Heart left ventricle (tissue), 16 donors: ENCODE measurements around the gene AJUBA. TPM values are rescaled to one million over a fixed set of nuclear protein-coding genes. Genes with fewer than 3 reads are reported as not detected.

ENCODE experiments used
- ATAC-seq, 4 donors: fragments of 200-7000 bp; cut with Tn5 transposase; one replicate each; pipeline ENCODE4 v1.9.1; 2020 to 2022; ENCODE audit warnings: moderate library complexity in 4 of 4, mild to moderate bottlenecking in 3 of 4, moderate number of reproducible peaks in 1 of 4
- DNase-seq, 5 donors: peaks; one replicate each; pipeline ENCODE4 v3.0.0-alpha.2; 2020
- H3K27ac ChIP-seq, 12 donors: fragments of 200-600 bp; sonication (generic) in 4 of 12; one replicate each; pipeline versions ENCODE4 v1.5.0 to v1.8.0; 2016 to 2022; ENCODE audit warnings: mild to moderate bottlenecking in 2 of 12
- H3K27me3 ChIP-seq, 9 donors: fragments of 200-600 bp; sonication (generic) in 2 of 9; one replicate each; pipeline versions ENCODE4 v1.5.1 to v1.8.0; 2016 to 2022; ENCODE audit warnings: mild to moderate bottlenecking in 3 of 9
- H3K36me3 ChIP-seq, 9 donors: fragments of 200-600 bp; sonication (generic) in 2 of 9; one replicate each; pipeline versions ENCODE4 v1.5.0 to v1.8.0; 2018 to 2022; ENCODE audit warnings: mild to moderate bottlenecking in 2 of 9
- H3K4me1 ChIP-seq, 12 donors: fragments of 200-600 bp; sonication (generic) in 4 of 12; one replicate each; pipeline versions ENCODE4 v1.5.0 to v1.8.0; 2016 to 2022; ENCODE audit warnings: mild to moderate bottlenecking in 3 of 12
- H3K4me3 ChIP-seq, 12 donors: fragments of 200-600 bp; sonication (generic) in 4 of 12; one replicate each; pipeline versions ENCODE4 v1.5.0 to v1.8.0; 2017 to 2022; ENCODE audit warnings: mild to moderate bottlenecking in 9 of 12, moderate library complexity in 4 of 12
- H3K9me3 ChIP-seq, 12 donors: fragments of 200-600 bp; sonication (generic) in 4 of 12; one replicate each; pipeline versions ENCODE4 v1.5.0 to v1.8.0; 2016 to 2022; ENCODE audit warnings: mild to moderate bottlenecking in 1 of 12
- CTCF ChIP-seq, 12 donors: fragments of 200-600 bp; sonication (generic) in 4 of 12; IDR thresholded peaks; one replicate each; pipeline versions ENCODE4 v1.5.0 to v1.8.0; 2018 to 2022; ENCODE audit warnings: antibody characterized with exemption in 12 of 12, mild to moderate bottlenecking in 5 of 12
- POLR2A ChIP-seq, 2 donors: fragments of 450-650 bp; IDR thresholded peaks; one replicate each; pipeline ENCODE4 v1.6.1; 2017; ENCODE audit warnings: antibody characterized with exemption in 2 of 2, mild to moderate bottlenecking in 2 of 2, moderate library complexity in 2 of 2
- WGBS, 4 donors: extraction: QIAGEN DNeasy Blood & Tissue Kit in 2 of 4; methylation state at CpG; one replicate each; pipeline versions ENCODE4 v1.1.5 to v1.1.7; 2013 to 2018; 5-methylcytosine and 5-hydroxymethylcytosine counted together
- intact Hi-C, 10 donors: fragments of 100-400 bp; cut with DNase I; formaldehyde crosslinking; loops; one replicate each; pipeline versions ENCODE4 v1.11.1 to v1.14.2; 2022
- polyA plus RNA-seq, 2 donors: library from polyadenylated mRNA; stranded (reverse); fragments of 200-250 nt; gene quantifications; one replicate each; pipeline ENCODE4 v1.2.3, GENCODE V29; 2013
- total RNA-seq, 9 donors: library from RNA; depleted of rRNA in 2 of 9; stranded (reverse); fragments of >200 nt in 2 of 9; fragmentation: NEBNext Ultra II Directional in 3 of 9; extraction: Animal tissue kit (Norgen Biotek cat#: 25700) in 3 of 9; gene quantifications; one replicate each; pipeline versions ENCODE4 v1.1.0 to v1.2.4, GENCODE V29; 2016 to 2023
- donor health status: ischemic (EF 13 %, LVEDD 7.1; RV severe dilation, severe dysfunction).
- donor health status: healthy with polysubstance abuse.
- donor health status: DM: no; HTN: yes; CAD: no.
- donor health status: DM: no; HTN: no; CAD: no.
- donor health status: ischemic (EF 25% LVEDD 6.9; RV normal size, moderate dysfunction).
- donor health status: ischemic (EF 25% LVEDD 5.7; RV mildly dilated, moderate dysfunction).
- donor health status: healthy.
- donor health status: DM: yes; HTN: yes; CAD: no.
- donor health status: ischemic (EF 35%, LVEDD 5.7; RV mildly dilated, moderate dysfunction).
- donor health status: nonischemic (EF 11% LVEDD 7.7; RV severe dilation, severe dysfunction).
- donor health status: DM: yes; HTN: yes; CAD: no.
- donor health status: PGD.
- donor health status: ischemic (EF 29% LVEDD 5.4; RV normal size, mild dysfunction).
- donor health status: nonischemic (EF 23%, LVEDD 6.1; RV moderate dilation, normal function).

AJUBA gene
- total and polyA plus RNA-seq, 11 donors: 5.6 to 18.0 (median 9.9) TPM

- H3K4me1 ChIP-seq: peaks cover 0 to 25% (median 10%) of the 10 kb centered on the region in 12 donors
- H3K9me3 ChIP-seq: no peaks in the 10 kb centered on the region
- H3K27me3 ChIP-seq: peaks cover 0 to 13% (median 0%) of the 10 kb centered on the region in 9 donors
- TF ChIP-seq POLR2A (IDR thresholded peaks at IDR 0.05): no peak
- TF ChIP-seq CTCF (IDR thresholded peaks at IDR 0.05): no peak
- no peak overlapping the region for H3K27ac ChIP-seq
- peaks cover 0 to 29% (median 10%) of the 10 kb centered on the region in 9 donors for H3K36me3 ChIP-seq
- 52 to 64% (median 56%) methylated on average over 2 of the region's 2 CpGs for WGBS, 4 donors
- no peak overlapping the region for H3K4me3 ChIP-seq
- intact Hi-C loops: loop anchor here (1.0 to 10.0 kb wide), 5 partner anchors 55 to 431 kb away; partner anchors contain the start of gene CDH24 (in 1 of the 10)
- DNase-seq (no peak), ATAC-seq (no peak)
Measured at GRCh38 chr14:22985894-22986507, 3.6 kb upstream of the AJUBA start.

GRCh38 chr14:22984959-22985658 lies 2.8 kb upstream of the AJUBA start:
- no peak overlapping the region for H3K4me3 ChIP-seq
- H3K27me3 ChIP-seq: peaks cover 0 to 22% (median 0%) of the 10 kb centered on the region in 9 donors
- H3K36me3 ChIP-seq: peaks cover 0 to 23% (median 9%) of the 10 kb centered on the region in 9 donors
- no peak overlapping the region for H3K27ac ChIP-seq
- DNase-seq (no peak), ATAC-seq (no peak)
- peaks cover 0 to 33% (median 14%) of the 10 kb centered on the region in 12 donors for H3K4me1 ChIP-seq
- intact Hi-C loops: loop anchor here in 3 of 10 donors (2.0 to 10.0 kb wide), 2 partner anchors 54 to 430 kb away; no protein-coding TSS in a partner anchor
- no peak for TF ChIP-seq POLR2A (IDR thresholded peaks at IDR 0.05)
- no peak for TF ChIP-seq CTCF (IDR thresholded peaks at IDR 0.05)
- whole genome bisulfite sequencing, 4 donors: 81 to 89% (median 86%) methylated on average over 6 of the region's 6 CpGs
- H3K9me3 ChIP-seq: no peaks in the 10 kb centered on the region

- Histone ChIP-seq H3K9me3 (no peaks in the 10 kb centered on the region), H3K36me3 (peaks cover 0 to 3% (median 0%) of the 10 kb centered on the region in 9 donors), H3K4me1 (peaks cover 3 to 60% (median 36%) of the 10 kb centered on the region in 12 donors), H3K27ac (peak overlapping the region; percentile 63 to 88 (median 83)), H3K4me3 (peak overlapping the region; percentile 58 to 93 (median 78)), H3K27me3 (peaks cover 0 to 23% (median 0%) of the 10 kb centered on the region in 9 donors)
- 0 to 1% (median 1%) methylated on average over 23 to 51 of the region's 51 CpGs for WGBS, 4 donors
- TF ChIP-seq CTCF (IDR thresholded peaks at IDR 0.05) (no peak), POLR2A (IDR thresholded peaks at IDR 0.05) (peak in 1 of 2 donors; percentile 44)
- ATAC-seq: peak in 1 of 4 donors; percentile 5
- intact Hi-C loops: loop anchor here in 4 of 10 donors (2.0 to 10.0 kb wide), 3 partner anchors 51 to 427 kb away; partner anchors contain the start of gene PRMT5 (in 1 of the 4)
- peak in 1 of 5 donors; percentile 32 for DNase-seq
Measured at GRCh38 chr14:22981876-22982476, 375 bp downstream of the AJUBA start.
